Neuron (in vitro differentiated cells): ENCODE results near the gene MARK1.

Experiments
- H2AFZ ChIP-seq: one replicate; pipeline ENCODE4 v1.6.1; 2013; ENCODE audit warnings: low read depth, mild to moderate bottlenecking, inconsistent platforms, low read length, moderate library complexity
- H3K27me3 ChIP-seq: one replicate; pipeline ENCODE4 v1.6.1; 2013; ENCODE audit warnings: low read length; ENCODE audit not compliant: insufficient read depth
- H3K36me3 ChIP-seq: one replicate; pipeline ENCODE4 v1.6.1; 2013; ENCODE audit warnings: low read length; ENCODE audit not compliant: insufficient read depth
- H3K4me1 ChIP-seq: one replicate; pipeline ENCODE4 v1.6.1; 2013; ENCODE audit warnings: low read length; ENCODE audit not compliant: insufficient read depth
- H3K4me3 ChIP-seq: 2 replicates; pipeline ENCODE4 v1.5.1; 2013; ENCODE audit warnings: mild to moderate bottlenecking, low read length, moderate library complexity
- H3K9me3 ChIP-seq: one replicate; pipeline ENCODE4 v1.6.1; 2013; ENCODE audit warnings: low read length

The MARK1 gene

DNA sequence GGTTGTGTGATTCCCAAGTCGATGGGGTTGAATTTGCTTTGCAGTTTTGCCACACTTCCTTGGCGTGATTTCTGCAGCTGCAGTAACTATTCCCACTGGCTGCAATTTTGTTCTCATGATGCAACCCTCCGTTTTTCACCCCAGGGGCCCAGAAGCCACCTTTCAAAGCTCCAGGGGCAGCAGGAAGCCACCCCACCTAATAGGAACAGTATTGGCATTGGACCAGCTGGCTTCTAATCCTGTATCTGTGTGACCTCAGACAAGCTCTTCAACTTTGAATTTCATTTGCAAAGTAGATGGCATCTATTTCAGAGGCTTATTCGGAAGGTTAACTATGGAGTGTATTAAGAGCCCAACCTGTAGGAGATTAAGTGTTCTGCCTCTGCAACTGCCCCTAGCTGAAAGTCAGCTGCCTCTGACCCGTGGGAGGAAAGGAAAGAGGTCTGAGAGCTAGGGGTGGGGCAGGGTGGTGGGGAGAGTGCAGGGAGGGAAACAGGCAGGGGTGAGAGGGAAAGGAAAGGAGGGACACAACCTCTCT, 174.9 kb downstream of the MARK1 start:
- H3K36me3 ChIP-seq = no peaks in the 10 kb centered on the region
- H3K9me3 ChIP-seq = peaks cover under 1% of the 10 kb centered on the region
- H3K27me3 ChIP-seq = no peaks in the 10 kb centered on the region
- H3K4me3 ChIP-seq = no peak overlapping the region
- H2AFZ ChIP-seq = no peak overlapping the region
- H3K4me1 ChIP-seq = no peaks in the 10 kb centered on the region

DNA sequence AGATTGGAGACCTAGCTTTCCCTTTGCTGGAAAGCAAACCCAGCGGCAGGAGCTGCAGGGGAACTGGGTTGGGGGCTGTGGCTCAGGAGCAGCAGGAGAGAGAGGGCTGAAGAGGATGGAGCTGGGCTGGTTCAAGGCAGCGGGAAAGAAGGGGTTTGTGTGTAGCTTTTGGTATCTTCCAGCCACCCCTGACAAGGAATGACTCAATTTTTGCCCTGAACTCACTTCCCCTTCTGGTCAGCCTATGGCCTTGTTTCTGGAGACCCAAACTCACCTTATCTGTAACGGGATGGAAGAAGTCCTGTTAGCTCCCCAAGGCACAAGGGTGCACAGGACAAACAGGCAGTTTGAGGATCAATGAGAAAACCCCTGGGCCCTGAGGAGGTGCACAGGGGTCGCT, 175.4 kb downstream of the MARK1 start:
- Histone ChIP-seq H3K9me3 (no peaks in the 10 kb centered on the region), H3K36me3 (no peaks in the 10 kb centered on the region), H3K4me1 (no peaks in the 10 kb centered on the region), H2AFZ (no peak overlapping the region), H3K4me3 (no peak overlapping the region), H3K27me3 (no peaks in the 10 kb centered on the region)

DNA sequence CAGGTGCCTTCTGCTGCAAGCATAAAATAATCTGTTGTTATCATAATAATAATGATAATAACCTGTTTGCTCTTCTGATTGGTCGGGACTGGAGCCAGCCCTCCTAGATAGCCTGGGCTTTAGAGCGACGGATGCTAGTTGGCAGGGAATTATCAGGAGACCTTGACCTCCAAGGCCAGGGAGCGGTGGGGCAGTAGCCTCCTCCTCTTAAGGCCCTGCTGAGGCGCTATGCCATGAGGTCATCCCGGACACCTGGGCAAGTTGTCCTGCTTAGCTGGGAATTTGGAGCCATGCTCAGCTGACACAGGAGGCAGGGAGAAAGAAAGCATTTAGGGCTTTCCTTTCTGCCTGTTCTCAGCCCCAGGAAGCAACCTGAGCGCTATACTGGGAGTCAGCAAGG, 177.8 kb downstream of the MARK1 start:
- no peaks in the 10 kb centered on the region for H3K4me1 ChIP-seq

DNA sequence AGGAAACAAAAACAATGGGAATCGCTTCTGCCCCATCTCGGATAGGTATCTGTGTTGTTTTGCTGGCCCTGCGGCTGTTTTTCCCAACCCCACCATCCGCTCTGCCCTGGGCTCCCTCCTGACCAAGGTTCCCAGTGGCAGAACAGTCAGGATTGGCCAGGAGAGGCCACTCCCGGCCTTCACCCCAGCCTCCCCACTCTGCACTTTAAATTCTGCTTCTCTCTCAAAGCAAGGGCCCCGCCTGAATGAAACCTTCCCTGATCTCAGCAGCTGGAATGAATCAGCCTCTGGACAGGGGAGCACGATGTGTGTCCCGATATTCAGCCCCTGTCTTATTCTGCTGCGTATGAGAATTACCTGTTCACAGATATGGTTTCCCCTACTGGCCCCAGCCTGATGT, 178.5 kb downstream of the MARK1 start:
- H3K4me3 ChIP-seq = no peak overlapping the region
- no peaks in the 10 kb centered on the region for H3K27me3 ChIP-seq
- H2AFZ ChIP-seq = no peak overlapping the region
- no peaks in the 10 kb centered on the region for H3K9me3 ChIP-seq
- no peaks in the 10 kb centered on the region for H3K36me3 ChIP-seq
- H3K4me1 ChIP-seq = no peaks in the 10 kb centered on the region

More for the DNA sequence above, 177.8 kb downstream of the MARK1 start:
- H3K36me3 ChIP-seq = no peaks in the 10 kb centered on the region
- no peak overlapping the region for H3K4me3 ChIP-seq
- H2AFZ ChIP-seq = no peak overlapping the region
- H3K9me3 ChIP-seq = no peaks in the 10 kb centered on the region
- no peaks in the 10 kb centered on the region for H3K27me3 ChIP-seq

DNA sequence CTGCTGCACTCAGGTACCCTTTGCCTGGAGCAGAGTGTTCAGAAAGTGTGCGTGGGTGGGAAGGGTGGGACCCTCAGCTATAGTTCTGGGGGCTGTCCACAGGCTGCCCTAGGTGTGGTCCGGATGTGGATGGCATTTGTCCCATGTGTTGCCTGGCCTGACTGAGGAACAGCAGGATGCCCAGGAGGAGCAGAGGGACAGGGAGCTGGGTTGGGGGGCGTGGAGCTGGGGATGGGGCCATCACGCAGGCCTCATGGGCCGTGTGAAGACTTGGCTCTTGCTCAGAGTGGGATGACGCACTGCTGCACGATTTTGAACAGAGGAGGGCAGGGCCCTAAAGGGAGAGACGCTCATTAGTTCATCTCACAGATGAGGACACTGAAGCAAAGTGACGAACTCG, 179.2 kb downstream of the MARK1 start:
- no peaks in the 10 kb centered on the region for H3K4me1 ChIP-seq
- H3K36me3 ChIP-seq = no peaks in the 10 kb centered on the region
- H3K27me3 ChIP-seq = no peaks in the 10 kb centered on the region
- H3K9me3 ChIP-seq = no peaks in the 10 kb centered on the region
- no peak overlapping the region for H3K4me3 ChIP-seq
- no peak overlapping the region for H2AFZ ChIP-seq

DNA sequence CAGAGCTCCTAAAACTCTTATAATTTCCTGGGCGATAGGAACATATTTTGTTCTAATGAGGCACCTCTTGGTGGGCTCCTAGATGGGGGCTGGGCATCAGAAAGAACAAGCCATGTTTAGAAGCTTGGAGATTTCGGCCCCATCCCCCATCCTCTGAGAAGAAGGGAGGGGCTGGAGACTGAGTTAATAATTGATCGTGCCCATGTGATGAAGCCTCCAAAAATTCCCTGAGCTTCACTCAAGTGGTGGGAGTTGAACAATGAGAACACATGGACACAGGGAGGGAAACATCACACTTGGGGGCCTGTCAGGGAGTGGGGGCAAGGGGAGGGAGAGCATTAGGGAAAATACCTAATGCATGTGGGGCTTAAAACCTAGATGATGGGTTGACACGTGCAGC, 180.3 kb downstream of the MARK1 start:
- Histone ChIP-seq H3K36me3 (no peaks in the 10 kb centered on the region), H3K4me3 (no peak overlapping the region), H3K27me3 (peaks cover 2% of the 10 kb centered on the region), H2AFZ (no peak overlapping the region), H3K4me1 (no peaks in the 10 kb centered on the region), H3K9me3 (no peaks in the 10 kb centered on the region)

DNA sequence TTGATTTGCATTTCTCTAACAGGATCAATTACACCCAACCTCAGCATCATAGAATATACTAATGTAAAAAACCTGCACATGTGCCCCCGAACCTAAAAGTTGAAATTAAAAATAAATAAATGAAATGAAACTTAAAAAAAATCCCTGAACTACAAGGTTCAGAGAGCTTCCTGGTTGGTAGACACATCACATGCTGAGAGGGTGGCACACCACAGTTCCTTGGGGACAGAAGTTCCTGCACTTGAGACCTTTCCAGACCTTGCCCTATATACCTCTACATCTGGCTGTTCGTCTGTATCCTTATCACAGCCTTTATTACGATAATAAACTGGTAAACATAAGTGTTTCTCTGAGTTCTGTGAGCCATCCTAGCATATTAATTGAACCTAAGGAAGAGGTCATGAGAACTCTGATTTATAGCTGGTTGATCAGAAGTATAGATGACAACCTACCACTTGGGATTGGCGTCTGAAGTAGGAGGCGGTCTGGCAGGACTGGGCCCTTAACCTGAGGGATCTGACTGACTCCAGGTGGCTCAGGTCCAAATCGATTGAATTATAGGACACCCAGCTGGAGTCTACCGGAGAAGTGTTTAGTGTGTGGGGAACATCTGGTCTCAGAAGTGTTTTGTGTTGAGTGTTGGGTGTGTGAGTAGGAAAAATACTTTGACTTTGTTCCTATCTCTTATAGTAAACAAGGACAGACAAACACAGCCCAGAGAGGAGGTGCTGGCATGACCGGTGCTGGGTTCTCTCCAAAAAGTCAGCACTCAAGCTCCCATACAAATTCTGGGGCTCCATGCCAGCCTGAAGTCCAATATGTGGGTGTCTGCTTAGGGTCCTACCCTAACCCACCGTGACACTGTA, 181.2 kb downstream of the MARK1 start:
- Histone ChIP-seq H3K4me1 (no peaks in the 10 kb centered on the region), H3K27me3 (peaks cover 2% of the 10 kb centered on the region), H3K36me3 (no peaks in the 10 kb centered on the region), H2AFZ (no peak overlapping the region), H3K9me3 (no peaks in the 10 kb centered on the region), H3K4me3 (no peak overlapping the region)

DNA sequence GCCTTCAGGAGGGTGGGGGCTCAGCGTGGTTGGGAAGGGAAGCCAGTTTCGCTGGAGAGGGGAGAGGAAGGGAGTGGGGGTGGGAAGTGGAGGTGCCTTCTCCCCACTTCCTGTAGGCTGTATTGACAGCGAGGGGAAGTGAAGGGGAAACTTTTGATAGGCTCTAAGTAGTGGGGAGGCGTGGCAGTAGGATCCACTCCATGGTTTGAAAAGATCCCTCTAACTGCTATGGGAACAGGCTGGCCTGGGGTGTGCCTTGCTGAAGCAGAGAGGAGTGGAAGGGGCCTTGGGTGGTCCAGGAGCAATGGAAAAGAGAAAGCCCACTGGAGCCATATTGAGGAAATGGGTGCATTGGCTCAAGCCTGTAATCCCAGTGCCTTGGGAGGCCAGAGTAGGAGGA, 182.4 kb downstream of the MARK1 start:
- H2AFZ ChIP-seq = no peak overlapping the region
- H3K4me1 ChIP-seq = no peaks in the 10 kb centered on the region
- H3K4me3 ChIP-seq = no peak overlapping the region
- H3K27me3 ChIP-seq = peaks cover 2% of the 10 kb centered on the region
- no peaks in the 10 kb centered on the region for H3K36me3 ChIP-seq
- no peaks in the 10 kb centered on the region for H3K9me3 ChIP-seq

DNA sequence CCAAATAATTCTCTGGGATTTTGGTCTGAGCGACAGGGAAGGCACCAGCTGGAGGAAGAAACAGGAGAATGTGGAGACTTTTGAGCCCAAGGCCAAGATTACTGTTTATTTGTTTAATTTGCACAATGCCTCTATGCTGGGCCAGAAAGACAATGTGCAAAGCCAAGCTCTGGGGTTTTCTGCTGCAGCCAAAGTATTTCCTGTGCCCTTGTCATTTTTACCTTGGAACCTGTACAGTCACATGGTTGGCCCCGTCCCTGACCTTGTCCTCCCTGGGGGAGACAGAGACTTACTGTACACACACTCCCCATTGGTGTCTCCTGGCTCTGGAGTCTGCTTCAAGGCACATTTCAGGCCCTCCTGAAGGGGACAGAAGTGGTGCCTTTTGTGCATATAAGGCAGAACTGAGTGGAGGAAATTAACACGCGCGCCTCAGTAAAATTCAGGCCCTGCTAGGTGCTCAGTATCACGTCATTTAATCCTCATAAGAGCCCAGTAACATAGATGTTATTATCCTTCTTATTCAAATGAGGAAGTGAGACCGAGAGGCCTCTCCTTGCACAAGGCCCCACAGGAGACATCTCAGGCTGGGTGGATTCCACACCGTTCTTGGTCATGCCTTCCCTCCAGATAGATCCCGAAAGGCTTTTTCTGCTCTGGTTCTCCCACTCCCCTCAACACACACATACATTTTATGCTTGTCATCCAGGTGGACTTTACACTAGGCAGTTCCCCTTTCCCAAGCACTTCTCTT, 183.3 kb downstream of the MARK1 start:
- no peaks in the 10 kb centered on the region for H3K36me3 ChIP-seq
- no peak overlapping the region for H2AFZ ChIP-seq
- H3K27me3 ChIP-seq = peaks cover 2% of the 10 kb centered on the region
- H3K9me3 ChIP-seq = peaks cover 2% of the 10 kb centered on the region
- no peaks in the 10 kb centered on the region for H3K4me1 ChIP-seq
- no peak overlapping the region for H3K4me3 ChIP-seq
